NOMO-1 (cell line): Measurements from ENCODE around the gene PPP1R12B.

Experiments used
- DNase-seq, 2 experiments: peaks; one replicate each; lab custom pipeline; 2025; ENCODE audit not compliant: unreplicated experiment in 2 of 2; lab: John Stamatoyannopoulos, UW

PPP1R12B gene, protein sequence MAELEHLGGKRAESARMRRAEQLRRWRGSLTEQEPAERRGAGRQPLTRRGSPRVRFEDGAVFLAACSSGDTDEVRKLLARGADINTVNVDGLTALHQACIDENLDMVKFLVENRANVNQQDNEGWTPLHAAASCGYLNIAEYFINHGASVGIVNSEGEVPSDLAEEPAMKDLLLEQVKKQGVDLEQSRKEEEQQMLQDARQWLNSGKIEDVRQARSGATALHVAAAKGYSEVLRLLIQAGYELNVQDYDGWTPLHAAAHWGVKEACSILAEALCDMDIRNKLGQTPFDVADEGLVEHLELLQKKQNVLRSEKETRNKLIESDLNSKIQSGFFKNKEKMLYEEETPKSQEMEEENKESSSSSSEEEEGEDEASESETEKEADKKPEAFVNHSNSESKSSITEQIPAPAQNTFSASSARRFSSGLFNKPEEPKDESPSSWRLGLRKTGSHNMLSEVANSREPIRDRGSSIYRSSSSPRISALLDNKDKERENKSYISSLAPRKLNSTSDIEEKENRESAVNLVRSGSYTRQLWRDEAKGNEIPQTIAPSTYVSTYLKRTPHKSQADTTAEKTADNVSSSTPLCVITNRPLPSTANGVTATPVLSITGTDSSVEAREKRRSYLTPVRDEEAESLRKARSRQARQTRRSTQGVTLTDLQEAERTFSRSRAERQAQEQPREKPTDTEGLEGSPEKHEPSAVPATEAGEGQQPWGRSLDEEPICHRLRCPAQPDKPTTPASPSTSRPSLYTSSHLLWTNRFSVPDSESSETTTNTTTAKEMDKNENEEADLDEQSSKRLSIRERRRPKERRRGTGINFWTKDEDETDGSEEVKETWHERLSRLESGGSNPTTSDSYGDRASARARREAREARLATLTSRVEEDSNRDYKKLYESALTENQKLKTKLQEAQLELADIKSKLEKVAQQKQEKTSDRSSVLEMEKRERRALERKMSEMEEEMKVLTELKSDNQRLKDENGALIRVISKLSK

DNA sequence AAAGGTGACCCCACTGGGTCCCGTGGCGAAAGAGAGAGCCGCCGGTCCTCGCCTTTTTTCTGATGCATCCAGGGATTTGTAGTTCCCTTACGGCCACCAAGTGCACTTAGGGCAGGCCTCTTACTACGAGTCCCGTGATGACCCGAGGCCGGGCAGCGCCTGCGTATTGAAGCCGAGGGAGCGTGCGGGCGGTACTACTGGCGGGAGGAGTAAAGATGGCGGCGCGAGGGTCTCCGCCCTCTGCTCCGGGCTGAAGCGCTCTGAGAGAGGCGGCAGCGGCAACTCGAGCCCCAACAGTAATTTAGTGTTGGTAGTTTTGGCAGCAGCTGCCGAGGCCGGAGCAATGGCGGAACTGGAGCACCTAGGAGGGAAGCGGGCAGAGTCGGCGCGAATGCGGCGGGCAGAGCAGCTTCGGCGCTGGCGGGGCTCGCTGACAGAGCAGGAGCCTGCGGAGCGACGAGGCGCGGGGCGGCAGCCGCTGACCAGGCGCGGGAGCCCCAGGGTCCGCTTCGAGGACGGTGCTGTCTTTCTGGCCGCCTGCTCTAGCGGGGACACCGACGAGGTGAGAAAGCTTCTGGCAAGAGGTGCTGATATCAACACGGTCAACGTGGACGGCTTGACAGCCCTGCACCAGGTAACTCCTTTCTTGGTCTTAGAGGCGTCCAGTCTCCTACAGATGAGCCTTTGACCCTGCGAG lies at the start of gene PPP1R12B:
Gene PPP1R12B (plus strand): TSS at position 191 of the 697 bp plus-strand sequence. CDS start 153 bp downstream, at position 344.
- peak; percentile 99 for DNase-seq

DNA sequence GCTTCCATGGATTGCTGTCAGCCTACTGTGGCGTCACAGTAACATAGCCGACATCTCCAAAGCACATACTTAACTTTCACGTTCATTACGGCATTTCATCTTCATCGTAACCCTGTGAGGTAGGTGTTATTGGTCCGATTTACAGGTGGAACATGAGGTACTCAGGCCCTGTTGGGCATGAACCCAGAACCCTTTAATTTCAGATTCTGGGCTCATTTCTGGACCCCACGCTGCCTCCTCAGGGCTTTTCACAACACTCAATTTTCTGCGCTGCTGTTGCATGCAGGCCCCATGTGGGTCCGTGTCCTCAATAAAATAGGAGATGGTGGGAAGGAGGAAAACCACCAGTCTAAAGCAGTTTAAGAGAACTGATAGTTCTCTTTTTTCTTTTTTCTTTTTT lies 46.3 kb upstream of the PPP1R12B start:
- DNase-seq = no peak

DNA sequence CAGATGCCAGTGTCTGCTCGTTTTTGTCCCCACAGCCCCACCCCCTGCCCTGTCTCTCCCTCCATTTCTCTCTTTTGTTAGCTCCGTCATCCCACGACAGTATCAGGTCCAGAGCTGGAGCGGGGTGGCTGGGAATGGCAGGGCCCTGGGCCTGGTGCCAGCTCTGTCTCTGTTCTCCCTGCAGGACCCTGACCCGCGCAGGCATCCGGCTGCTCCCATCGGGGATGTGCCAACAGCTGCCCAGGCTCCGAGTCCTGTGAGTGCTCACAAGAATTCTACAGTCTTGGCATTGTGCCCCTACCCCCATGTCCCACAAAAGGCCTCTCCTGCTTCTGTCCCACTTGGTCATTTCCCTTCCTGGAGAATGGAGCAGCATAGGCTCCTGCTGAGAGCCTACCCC lies 44.1 kb upstream of the PPP1R12B start:
- DNase-seq = no peak

DNA sequence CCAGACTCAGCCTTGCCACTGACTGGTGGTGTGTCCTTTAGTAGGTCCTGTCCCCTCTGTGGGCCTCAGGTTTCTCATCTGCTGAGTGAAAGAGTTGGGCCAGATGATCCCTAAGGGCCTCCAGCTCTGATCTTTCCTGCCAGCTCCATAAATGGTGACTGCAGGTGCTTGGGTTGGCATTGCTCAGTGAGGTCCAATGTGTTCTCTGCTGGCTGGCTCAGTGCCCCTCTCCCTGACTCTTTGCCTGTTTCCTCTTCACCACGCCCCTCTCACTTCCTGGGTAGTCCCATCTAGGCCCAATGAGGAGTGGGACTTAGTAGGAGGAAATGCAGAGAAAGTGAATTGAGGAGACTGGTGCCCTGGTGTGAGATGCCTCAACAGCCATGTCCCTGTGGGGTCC lies 43.3 kb upstream of the PPP1R12B start:
- no peak for DNase-seq

DNA sequence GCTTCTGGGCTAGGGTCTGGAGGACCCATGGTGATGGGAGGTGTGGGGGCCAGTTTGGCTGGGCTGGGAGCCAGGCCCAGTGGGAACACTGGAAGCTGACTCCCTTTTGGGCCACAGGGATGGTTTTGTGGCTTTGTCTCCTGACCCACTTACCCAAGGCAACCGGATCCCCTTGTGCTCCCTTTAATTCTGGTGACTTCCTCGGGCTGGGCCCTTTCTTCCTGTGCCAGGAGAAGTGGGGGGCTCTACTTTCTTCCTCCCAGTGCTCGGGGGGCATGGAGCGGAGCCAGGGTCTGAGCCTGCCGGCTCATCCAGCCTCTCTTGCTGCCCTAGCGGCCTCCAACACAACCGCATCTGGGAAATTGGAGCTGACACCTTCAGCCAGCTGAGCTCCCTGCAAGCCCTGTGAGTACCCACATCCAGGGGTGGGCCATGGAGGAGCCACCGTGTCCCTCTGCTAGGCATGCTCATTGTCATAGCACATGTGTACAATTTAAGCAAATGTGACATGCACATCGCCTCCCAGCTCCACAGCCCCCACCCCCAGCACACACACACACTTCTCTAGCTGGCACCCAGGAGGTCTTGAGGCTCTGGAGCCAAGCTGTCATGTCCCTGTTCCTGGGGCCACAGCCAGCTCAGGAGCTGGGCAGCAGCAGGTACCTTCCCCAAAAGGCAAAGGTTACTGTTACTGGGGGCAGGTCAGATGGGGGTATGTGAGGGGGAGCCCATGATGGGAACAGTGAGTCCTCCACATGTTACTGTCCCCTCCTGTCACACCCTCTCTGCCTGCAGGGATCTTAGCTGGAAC lies 41.8 kb upstream of the PPP1R12B start:
- no peak for DNase-seq

DNA sequence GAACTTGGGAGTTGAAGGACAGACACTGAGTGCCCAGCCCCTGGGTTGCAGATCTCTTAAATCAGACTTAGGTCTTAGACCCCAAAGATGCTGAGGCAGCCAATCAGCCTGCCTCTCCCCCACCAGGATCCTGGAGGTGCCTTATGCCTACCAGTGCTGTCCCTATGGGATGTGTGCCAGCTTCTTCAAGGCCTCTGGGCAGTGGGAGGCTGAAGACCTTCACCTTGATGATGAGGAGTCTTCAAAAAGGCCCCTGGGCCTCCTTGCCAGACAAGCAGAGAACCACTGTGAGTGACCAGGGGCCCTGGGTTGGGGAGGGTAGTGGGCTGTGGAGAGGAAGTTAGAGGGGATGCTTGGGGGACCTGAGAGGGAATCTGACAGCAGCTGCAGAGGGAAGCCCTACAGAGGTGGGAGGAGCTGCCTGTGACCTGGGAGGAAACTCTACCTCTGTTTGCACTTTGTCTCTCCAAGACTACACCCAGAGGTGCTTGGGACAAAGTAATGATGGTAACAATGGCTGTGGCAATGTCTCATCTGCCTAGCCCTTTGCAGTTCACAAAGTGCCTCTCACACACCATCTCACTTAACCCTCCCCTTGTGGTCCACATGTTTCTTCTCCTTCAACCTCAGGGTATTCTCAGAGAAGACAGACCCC lies 38.3 kb upstream of the PPP1R12B start:
- DNase-seq = no peak

DNA sequence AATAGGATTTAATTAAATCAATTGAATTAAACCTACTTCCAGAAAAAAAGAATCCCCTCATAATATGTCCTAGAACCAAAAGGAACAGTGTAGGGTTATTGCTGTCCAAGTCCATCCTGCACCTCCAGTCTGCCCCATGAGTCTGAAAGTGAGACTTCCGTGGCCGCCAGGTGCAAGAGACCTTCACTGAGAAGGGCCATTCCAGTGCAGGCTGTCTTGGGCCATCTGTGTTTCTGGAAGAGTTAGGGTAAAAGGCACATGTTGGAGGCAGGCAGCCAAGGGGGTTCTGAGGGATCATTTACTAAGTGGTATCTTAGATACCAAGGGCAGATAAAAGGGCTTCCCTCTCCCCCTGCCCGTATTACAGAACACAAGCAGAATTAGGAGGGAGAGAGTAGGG lies 37.8 kb upstream of the PPP1R12B start:
- no peak for DNase-seq

DNA sequence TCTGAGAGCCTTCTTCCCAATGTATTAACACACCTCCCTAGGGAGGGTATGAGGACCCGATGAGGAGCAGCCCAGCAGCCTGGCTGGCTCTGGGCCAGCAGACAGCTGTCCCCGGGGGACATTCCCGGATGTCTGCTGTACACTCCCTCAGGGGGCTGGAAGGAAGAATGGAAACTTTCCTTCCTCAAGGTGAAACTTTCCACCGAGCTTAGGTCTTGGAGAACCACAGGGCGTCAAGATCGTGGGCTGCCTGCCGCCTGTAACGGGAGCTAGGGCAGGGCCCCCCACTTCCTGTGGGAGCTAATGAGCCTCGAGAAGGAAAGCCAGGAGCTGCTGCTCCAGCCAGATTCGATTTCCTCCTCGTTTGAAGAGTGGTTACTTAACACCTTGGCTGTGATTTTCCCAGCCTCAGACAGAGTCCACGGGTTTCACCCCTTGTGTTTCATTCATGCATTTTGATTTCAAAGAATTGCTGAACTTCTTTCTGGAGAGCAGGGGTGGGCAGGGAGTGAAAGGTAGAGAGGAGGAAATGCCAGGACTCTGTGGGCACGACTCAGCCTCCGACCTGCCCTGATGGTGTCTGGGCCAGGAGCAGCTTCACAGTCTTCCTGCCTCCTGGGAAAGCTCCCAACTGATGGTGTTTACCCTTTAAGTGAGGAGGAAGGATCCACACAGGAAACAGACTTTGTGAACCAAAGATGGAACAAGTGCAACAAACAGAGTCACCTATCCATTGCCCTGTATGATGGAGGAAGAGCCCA lies 36.4 kb upstream of the PPP1R12B start:
- no peak for DNase-seq

DNA sequence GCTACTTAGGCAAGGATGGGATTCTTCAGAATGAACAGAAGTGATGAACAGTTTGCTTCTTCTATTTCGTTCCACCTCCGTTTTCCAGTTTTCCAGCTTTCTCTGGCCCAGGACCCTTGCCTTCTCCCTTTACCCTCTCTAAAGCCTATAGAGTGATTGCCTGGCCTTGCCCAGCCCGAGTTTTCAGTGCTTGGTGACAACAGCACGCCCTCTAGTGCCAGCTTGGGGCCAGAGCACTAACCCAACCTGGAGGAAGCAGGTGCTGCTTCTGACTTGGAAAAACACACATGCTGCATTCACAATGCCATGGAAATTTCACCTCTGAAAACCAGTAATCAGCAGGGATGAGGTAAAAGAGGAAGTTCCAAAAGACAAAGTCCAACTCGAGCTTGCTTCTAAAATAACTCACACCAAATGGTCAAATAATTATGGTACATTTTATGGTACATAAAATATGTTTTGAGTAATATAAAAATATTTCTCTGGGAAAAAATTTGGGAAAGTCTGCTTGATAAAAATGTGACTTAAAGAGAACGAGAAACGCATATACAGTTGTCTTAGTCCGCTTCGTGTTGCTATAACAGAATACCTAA lies 32.8 kb upstream of the PPP1R12B start:
- DNase-seq = peak; percentile 56 to 69

DNA sequence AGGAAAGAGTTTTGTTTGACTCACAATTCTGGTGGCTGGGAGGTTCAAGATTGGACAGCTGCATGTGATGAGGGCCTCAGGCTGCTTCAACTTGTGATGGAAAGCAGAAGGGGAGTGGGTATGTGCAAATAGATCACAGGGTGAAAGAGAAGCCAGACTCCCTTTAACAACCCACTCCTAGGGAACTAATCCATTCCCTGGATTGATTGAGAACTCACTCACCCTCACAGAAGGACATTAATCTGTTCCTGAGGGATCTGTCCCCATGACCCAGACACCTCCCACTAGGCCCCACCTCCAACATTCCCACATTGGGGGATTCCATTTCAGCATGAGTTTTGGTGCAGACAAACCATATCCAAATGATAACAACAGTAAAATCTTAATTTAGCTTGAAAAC lies 32.3 kb upstream of the PPP1R12B start:
- no peak for DNase-seq

DNA sequence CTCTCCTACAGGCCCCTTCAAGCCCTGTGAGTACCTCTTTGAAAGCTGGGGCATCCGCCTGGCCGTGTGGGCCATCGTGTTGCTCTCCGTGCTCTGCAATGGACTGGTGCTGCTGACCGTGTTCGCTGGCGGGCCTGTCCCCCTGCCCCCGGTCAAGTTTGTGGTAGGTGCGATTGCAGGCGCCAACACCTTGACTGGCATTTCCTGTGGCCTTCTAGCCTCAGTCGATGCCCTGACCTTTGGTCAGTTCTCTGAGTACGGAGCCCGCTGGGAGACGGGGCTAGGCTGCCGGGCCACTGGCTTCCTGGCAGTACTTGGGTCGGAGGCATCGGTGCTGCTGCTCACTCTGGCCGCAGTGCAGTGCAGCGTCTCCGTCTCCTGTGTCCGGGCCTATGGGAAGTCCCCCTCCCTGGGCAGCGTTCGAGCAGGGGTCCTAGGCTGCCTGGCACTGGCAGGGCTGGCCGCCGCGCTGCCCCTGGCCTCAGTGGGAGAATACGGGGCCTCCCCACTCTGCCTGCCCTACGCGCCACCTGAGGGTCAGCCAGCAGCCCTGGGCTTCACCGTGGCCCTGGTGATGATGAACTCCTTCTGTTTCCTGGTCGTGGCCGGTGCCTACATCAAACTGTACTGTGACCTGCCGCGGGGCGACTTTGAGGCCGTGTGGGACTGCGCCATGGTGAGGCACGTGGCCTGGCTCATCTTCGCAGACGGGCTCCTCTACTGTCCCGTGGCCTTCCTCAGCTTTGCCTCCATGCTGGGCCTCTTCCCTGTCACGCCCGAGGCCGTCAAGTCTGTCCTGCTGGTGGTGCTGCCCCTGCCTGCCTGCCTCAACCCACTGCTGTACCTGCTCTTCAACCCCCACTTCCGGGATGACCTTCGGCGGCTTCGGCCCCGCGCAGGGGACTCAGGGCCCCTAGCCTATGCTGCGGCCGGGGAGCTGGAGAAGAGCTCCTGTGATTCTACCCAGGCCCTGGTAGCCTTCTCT lies 30.3 kb upstream of the PPP1R12B start:
- no peak for DNase-seq

DNA sequence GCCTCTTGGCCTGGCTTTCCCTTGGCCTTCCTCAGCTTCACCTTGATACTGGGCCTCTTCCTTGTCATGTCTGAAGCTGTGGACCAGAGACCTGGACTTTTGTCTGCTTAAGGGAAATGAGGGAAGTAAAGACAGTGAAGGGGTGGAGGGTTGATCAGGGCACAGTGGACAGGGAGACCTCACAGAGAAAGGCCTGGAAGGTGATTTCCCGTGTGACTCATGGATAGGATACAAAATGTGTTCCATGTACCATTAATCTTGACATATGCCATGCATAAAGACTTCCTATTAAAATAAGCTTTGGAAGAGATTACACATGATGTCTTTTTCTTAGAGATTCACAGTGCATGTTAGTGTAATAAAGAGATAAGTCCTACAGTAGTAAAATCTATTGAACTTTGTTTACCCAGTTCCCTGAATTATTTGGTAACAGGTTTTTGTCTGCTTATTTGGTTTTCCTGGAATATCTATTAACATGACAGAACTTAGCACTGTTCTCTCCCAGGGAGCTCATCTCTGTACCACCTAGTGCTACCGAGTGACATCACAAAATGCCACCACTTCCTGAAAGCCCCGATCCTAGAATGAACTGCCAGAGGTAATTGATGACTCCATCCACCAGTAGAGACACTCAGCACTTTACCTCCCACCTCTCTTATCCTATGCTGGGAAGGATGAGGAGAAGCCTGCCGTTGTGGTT lies 29.0 kb upstream of the PPP1R12B start:
- DNase-seq = no peak

DNA sequence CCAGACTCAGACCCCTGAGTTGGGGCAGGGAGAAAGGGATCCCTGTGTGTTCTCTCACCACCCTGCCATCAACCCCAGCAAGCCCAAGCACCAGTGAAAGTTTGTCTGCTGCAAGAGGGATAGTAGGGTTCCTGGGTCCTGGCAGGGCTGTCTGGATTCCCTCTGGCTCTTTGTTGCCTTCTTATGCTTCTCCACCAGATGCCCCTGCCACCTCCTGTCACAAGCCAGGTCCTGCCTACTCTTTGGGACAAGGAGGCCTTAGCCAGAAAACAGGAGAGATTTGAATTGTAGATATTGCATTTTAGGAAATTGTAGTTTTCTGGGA lies 28.5 kb upstream of the PPP1R12B start:
- DNase-seq = no peak

DNA sequence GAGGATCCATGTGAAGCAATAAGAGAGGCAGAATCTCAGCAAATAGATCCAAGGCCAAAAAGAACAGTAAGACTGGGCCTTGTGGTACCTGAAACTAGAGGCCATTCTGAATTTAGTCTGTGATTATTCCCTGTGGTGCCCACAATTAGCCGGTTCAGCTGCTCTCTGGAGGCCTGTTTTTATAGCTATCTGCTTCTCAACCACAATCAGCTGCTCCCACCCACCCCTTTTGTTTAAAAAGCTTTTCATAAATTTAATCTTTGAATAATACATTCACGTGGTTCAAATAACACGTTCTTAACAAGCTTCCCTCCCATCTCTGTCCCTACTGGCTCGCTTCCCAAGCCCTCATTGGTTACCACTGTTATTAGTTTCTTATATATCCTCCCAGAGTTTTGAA lies 24.8 kb upstream of the PPP1R12B start:
- no peak for DNase-seq

DNA sequence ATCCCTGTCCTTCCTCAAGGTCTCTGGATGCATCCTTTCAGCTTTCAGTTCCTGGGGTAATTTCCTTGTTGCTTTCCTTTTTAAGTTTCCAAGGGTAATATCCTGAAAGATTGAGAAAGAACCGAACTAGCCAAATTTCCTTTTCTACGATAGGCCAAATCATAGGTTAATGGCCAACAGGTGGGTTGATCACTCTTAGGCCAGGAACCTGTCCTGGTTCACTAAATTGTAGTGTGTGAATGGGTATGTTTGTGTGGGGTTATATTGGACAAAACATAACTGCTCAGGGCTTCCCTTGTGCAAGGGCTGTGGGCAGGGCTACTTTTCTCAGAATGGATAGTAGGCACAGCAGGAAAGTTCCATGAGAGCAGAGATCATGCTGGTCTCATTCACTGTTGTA lies 23.9 kb upstream of the PPP1R12B start:
- no peak for DNase-seq

DNA sequence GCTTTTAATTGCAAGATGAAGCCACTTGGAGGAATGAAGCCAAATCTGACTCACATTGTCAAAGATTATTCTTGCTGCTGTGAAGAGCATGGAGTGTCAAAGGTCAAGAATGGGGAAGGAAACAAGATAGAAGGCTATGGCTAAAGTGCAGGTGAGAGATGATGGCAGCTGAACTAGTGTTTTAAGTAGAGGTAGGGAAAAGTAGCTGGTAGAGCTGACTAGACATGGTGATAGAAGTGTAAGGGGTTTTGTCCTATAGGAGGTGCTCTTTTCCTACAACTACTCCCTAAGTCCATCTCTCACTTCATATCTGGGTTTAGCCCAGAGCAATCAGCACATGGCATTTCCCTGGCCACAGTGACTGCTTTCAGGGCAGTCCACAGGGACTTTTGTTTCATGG lies 18.6 kb upstream of the PPP1R12B start:
- DNase-seq = no peak

DNA sequence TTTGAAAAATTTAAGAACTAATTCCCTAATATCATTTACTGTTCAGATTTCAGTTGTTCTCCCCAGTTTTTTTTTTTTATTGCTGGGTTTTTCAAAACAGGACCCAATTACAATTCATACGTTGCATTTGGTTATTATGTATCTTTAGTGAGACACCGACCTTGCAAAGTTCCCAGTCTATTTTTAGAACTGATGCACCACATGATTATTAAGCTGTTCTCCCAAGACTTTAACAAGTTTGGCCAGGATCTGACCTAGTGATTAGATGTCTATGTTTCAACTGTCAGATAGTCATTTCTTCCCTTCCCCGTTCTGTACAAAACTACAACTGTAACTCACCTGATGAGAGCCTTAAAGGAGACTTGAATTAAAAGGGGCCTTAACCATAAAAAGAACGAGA lies 14.6 kb upstream of the PPP1R12B start:
- no peak for DNase-seq
